Coronary artery (tissue), 2 donors: Measurements from ENCODE around the gene EPHA5.

ENCODE experiments used
- DNase-seq: peaks from one replicate; pipeline ENCODE4 v3.0.0-alpha.2; 2017; ENCODE audit warnings: low spot score
- H3K27ac ChIP-seq, 2 donors: fragments of 200-600 bp; sonication (generic); one replicate each; pipeline ENCODE4 v1.5.1; 2016 to 2019
- H3K4me3 ChIP-seq: fragments of 200-600 bp; sonication (generic); 2 replicates; pipeline ENCODE4 v1.5.1; 2016; ENCODE audit warnings: mild to moderate bottlenecking, moderate library complexity
- CTCF ChIP-seq: fragments of 200-600 bp; sonication (generic); IDR thresholded peaks from one replicate; pipeline ENCODE4 v1.5.1; 2019; ENCODE audit warnings: antibody characterized with exemption

Gene EPHA5

GRCh38 chr4:65654976-65655375 lies 15.3 kb downstream of the EPHA5 start:
- no peak for TF ChIP-seq CTCF
- DNase-seq = no peak
- Histone ChIP-seq H3K4me3 (no peak overlapping the region), H3K27ac (no peak overlapping the region)

- DNase-seq = no peak
- TF ChIP-seq CTCF = no peak
- Histone ChIP-seq H3K27ac (no peak overlapping the region), H3K4me3 (no peak overlapping the region)
Measured at GRCh38 chr4:65653740-65654361, 16.4 kb downstream of the EPHA5 start.

- TF ChIP-seq CTCF = no peak
- H3K27ac ChIP-seq = no peak overlapping the region
- H3K4me3 ChIP-seq = no peak overlapping the region
- no peak for DNase-seq
Measured at GRCh38 chr4:65651751-65652150, 18.5 kb downstream of the EPHA5 start.

GRCh38 chr4:65651031-65651430 lies 19.3 kb downstream of the EPHA5 start:
- H3K4me3 ChIP-seq = no peak overlapping the region
- no peak for DNase-seq
- no peak overlapping the region for H3K27ac ChIP-seq
- no peak for TF ChIP-seq CTCF

- DNase-seq = no peak
- no peak overlapping the region for H3K4me3 ChIP-seq
- no peak overlapping the region for H3K27ac ChIP-seq
- no peak for TF ChIP-seq CTCF
Measured at GRCh38 chr4:65646136-65646535, 24.2 kb downstream of the EPHA5 start.

GRCh38 chr4:65645185-65645584 lies 25.1 kb downstream of the EPHA5 start:
- DNase-seq = no peak
- no peak for TF ChIP-seq CTCF
- Histone ChIP-seq H3K27ac (no peak overlapping the region), H3K4me3 (no peak overlapping the region)

GRCh38 chr4:65635051-65635821 lies 35.1 kb downstream of the EPHA5 start:
- no peak for TF ChIP-seq CTCF
- H3K27ac ChIP-seq = no peak overlapping the region
- no peak overlapping the region for H3K4me3 ChIP-seq
- no peak for DNase-seq
